ENCODE results near the gene NXT1.

- TF ChIP-seq CTCF (conservative IDR thresholded peaks at IDR 0.05) (no peak), ZFX (IDR thresholded peaks at IDR 0.05) (no peak)
These were observed 23.8 kb upstream of the NXT1 start for GRCh38 chr20:23326774-23327173.

Data from C4-2B (cell line).